GM03348 (cell line): ENCODE measurements around the gene ARHGAP27.

ENCODE experiments used
- DNase-seq: peaks from one replicate; pipeline ENCODE4 v3.0.0; 2012; ENCODE audit warnings: low spot score

ARHGAP27 gene

DNA sequence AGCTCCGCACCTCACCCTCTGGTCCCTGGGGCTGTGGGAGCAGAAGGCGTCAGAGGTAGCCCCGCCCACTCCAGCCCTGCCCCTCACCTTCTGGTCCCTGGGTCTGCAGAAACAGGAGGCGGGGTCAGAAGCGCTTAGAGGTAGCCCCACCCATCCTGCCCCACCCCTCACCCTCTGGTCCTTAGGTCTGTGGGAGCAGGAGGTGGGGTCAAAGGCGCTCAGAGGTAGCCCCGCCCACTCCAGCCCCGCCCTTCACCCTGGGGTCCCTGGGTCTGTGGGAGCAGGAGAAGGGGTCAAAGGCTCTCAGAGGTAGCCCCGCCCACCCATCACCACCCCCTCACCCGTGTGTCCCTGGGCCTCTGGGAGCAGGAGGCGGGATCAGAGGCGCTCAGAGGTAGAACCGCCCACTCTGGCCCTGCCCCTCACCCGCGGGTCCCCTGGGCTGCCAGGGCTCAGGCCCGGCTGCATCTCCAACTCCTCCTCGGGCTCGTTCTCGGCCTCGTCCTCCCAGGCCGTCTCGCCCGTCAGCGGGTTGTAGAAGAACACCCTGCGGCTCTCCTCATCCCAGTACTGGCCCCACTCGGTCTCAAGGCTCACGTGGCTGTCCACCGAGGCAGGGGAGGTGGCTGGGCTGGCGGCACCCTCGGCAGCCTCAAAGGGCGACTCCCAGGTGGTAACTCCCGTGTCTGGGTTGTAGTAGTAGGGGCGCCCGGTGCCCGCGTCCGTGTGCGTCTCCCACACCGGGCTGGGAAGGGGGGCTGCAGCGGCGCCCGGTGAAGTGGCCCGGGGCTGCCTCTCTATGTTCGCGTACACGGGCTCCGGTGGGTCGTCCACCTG, 27.2 kb downstream of the ARHGAP27 start:
- DNase-seq = no peak

DNA sequence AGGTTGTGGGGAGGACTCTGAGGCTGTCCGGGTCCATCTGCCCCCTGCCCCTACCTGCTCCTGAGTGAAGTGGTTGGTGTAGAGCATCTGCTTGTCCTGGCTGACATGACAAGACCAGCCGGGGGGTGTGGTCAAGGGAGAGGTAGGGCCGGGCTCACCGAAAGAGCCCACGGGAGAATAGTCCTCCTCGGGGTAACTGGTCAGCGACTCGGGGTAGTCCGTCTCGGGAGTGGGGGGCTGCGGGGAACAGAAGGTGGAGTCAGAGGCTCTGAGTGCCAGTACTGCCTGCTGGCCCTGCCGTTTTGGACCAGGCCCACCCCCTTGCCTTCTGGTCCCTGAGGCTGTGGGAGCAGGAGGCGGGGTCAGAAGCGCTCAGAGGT, 27.8 kb downstream of the ARHGAP27 start:
- no peak for DNase-seq

DNA sequence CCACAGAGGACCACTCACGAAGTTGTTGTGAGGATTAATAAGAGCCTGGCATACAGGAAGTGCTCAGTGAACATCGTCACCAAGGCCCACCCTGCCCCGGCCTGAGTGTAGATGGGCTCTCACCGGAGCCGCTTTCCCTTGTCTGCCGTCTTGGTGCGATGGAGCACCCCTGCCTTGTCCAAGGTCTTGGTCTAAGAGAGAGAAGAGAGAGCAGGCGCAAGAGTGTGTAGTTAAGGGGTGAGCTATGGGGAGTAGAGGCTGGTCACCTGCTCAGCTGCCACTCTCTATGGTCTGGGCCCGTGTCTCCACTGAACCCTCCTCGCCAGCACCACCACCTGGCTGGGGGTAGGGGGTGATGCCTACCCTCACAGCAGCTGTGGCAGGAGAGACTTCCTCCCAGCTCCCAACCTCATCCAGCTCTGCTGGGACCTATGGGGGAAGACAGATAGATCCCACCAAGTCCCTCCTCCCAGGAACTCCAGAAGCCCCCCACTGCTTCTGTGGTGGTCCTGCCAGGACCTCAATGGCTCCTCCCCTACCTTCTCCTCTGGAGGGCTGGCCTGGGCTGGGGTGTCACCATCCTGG, 28.7 kb downstream of the ARHGAP27 start:
- DNase-seq = no peak

DNA sequence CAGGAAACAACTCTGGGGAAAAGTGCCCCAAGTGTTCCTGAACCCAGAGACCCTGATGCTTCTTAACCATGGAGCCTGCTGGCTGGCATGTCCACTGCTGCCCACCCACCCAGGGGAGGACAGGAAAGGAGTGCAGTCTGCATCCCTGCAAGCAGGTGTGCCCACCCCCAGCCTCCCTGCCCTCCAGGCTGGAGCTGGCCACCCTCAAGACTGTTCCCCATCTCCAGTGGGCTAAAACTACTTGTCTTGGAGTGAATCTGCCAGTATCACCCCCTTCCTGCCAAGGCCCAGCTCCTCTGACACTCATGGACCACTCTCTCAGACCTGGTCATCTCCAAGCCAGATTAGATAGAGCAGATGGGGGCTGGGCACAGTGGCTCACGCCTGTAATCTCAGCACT, 29.8 kb downstream of the ARHGAP27 start:
- DNase-seq = no peak

DNA sequence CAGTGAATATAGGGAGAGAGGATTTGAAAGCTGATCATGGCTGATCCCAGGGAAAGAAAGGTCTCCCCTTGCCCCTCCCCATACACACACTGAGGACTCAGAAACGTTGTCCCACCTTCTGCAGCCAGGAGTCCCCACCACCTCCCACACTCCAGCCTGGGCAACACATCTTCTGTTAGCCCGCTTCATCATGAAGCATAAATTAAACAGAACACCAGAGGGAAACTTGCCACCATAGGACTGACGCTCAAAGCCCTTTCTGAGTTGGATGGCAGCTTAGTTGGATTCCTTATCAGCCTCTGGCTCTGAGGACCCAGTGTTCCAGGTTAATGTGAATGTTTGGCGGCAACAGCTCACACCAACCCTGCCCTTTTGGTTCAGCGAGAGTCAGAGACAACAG, 33.9 kb downstream of the ARHGAP27 start:
- DNase-seq = no peak

- no peak for DNase-seq
Observed at GRCh38 chr17:45397796-45398195, 34.9 kb downstream of the ARHGAP27 start.

DNA sequence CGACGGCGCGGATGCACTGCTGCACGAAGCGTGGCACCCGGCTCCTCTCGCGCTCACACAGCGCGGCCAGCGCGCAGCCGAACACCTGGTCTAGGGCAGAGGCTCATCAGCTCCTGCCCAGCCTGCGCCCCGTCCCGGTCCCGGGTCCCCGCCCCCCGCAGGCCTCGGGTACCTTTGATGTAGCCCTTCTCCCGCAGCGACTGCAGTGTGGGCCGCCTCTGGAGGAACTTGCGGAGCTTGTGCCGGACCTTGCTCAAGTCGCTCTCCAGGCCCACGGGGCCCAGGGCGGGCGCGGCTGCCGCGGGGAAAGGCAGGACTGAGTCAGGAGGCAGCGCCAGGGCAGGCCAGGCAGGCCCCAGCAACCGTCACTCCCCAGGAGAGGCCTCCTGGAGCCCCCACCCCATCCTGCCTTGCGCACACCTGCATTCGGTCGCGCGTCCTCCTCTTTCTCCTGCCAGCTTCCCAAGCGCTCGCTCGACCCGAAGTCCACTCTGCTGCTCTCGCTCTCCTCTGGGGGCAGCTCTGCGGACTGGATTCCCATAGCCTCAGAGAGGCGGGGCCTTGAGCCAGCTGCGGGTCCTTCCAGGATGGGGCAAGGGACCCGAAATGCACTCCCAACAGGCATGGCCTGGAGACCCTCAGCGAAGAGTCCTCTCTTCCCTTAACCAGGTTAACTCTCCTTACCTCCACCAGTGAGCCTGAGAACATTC, 36.0 kb downstream of the ARHGAP27 start:
- DNase-seq = no peak

DNA sequence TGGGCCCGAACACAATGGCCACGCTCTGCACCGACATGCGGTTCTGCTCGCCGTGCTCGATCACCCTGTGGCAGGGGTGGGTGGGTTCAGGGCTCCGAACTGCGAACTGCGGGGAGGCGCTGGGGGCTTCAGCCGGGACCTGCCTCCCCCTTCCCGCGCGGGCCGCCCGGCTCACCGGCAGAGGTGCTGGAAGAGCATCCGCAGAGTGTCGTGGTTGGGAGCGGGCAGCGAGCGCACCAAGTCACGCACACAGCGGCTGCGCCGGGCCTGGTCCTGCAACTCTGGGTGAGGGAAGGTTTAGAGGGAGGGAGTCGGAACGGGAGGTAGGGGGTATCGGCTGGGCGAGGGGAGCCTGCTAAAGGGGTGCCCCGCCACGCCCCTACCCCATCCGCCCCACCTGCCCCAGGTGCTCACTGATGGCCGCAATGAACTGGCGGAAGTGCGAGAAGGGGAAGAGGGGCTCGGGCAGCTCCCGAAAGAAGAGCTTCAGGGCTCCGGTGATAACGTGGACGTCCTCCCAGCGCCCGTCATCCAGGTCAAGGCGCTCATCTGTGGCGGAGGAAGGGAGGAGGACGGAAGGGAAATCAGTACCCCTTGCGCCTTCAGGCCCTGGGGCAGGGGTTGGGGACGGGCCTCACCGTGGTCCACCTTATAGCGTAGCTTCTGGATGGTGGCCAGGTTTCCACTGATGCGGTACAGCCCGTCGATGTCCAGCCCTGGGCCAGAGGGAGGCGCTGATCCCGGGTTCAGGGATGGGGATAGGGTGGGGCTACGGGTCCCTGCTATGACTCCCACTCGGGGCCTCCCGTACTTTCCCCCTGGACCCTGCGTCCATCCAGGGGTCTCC, 36.9 kb downstream of the ARHGAP27 start:
- no peak for DNase-seq

GRCh38 chr17:45394913-45395568, 37.6 kb downstream of the ARHGAP27 start:
- peak; percentile 90 for DNase-seq

- no peak for DNase-seq
Observed at GRCh38 chr17:45394564-45394912, 38.1 kb downstream of the ARHGAP27 start.

- no peak for DNase-seq
Observed at GRCh38 chr17:45394091-45394490, 38.6 kb downstream of the ARHGAP27 start.

- no peak for DNase-seq
Observed at GRCh38 chr17:45393411-45393810, 39.3 kb downstream of the ARHGAP27 start.

DNA sequence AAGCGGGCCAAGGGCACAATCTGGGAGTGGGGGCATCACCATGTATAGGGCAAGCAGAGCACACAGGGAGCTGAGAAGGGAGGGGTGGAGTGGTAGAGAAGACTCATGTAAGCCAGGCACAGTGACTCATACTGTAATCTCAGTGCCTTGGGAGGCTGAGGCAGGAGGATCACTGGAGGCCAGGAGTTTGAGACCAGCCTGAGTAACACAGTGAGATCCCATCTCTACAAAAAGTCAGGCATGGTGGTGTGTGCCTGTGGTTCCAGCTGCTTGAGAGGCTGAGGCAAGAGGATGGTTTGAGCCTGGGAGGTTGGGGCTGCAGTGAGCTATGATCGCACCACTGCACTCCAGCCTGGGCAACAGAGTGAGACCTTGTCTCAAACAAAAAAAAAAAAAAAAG, 40.8 kb downstream of the ARHGAP27 start:
- DNase-seq = no peak

DNA sequence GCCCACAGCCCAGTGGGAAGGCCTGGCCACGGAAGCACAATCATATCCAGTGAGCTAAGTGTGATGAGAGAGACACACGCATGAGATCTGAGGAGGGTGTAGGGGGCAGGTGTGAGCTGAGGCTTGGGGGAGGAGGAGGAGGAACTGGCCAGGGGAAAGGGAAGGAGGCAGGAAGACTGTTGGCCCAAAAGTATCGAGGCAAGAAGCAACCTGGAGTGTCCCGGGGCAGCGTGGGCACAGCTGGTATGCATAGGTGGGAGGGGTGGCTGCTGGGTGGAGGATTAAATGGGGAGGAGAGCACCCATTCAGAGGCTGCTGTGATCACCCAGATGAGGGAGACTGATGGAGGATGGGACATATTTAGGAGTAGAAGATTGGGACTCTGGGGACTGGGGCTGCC, 41.4 kb downstream of the ARHGAP27 start:
- no peak for DNase-seq

- DNase-seq = no peak
Observed at GRCh38 chr17:45389354-45389753, 43.3 kb downstream of the ARHGAP27 start.

DNA sequence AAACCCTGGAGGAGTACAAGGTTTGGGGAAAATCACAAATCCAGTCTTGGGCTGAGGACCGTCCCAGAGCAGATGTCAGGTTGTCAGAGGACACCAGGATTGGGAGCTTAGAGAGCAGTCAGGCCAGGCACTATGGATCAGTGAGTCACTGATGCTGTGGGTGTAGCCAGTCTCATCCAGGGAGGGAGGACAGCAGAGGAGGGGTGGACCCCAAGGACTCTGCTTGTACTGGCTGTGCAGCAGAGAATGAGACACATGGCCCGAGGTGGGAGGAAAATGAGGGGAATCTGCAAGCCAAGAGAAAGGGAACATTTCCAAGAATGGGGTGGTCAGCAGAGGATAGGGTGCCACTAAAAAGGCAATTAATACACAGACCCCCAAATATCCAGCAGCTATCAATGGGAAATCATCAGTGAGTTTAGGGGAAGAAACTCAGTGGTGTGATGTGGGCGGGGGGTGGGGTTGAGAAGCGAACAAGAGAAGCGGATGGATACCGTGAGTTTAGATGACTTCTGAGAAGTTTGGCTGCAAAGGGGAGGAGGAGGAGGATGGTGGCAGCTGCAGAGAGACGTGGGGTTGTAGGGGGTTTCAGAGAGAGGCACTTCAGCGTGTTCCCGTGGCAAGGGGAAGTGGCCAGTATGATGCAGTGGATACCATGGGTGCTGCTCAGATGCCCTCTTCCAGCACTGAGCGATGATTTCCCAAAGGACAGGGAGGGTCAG, 43.9 kb downstream of the ARHGAP27 start:
- peak; percentile 69 for DNase-seq

- DNase-seq = no peak
Observed at GRCh38 chr17:45387739-45388138, 44.9 kb downstream of the ARHGAP27 start.

DNA sequence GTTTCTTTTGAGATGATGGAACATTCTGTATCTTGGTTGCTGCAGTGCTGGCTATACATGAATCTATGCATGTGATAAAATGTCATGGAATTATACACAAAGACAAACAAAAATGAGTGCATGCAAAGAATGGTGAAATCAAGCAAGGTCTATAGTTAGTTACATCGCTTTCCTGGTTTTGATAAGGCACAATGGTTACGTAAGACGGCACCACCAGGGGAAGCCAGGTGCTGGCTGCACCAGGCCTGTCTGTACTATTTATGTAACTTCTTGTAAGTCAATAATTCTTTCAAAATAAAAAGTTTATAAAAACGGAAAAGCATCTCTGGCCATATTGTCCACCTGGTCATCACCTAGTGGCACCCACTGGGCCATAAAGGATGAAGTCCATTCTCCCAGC, 46.5 kb downstream of the ARHGAP27 start:
- no peak for DNase-seq

- DNase-seq = peak; percentile 92
Observed at GRCh38 chr17:45385331-45385997, 47.2 kb downstream of the ARHGAP27 start.

GRCh38 chr17:45384789-45385262, 47.8 kb downstream of the ARHGAP27 start:
- no peak for DNase-seq
